SKM-1 (cell line): ENCODE data around the gene OXT.

Experiments used
- DNase-seq: peaks from one replicate; lab custom pipeline; 2025; ENCODE audit not compliant: unreplicated experiment; lab: John Stamatoyannopoulos, UW

The OXT gene

DNA sequence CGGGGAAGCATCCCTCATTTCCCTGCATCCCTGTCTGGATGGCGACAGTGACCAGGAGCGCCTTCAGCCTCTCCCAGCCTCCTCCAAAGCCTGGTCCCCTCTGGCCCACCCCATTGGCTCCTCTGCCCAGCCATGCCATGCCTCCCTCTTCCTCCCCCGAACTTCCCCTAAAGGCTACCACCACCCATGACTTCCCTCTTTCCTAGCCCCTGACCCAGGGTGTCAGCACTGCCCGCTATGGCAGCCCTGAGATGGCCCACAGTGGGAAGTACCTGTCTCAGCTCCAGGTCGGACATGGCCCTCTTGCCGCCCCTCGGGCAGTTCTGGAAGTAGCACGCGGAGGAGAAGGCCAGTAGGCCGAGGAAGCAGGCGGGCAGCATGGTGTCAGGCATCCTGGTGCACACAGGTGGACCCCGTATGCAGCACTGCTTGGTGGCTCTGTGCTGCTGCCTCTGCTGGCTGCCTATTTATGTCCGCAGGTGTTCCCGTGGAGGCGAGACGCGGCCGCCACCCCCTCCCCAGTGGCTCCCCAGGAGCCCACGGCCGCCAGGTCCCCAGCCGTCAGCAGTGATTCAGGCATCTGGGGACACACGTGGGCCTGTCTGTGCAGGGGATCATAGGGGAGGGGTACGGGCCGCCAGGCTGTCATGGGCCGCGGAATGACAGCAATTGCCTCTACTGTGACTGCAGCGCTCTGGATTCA is 13.0 kb downstream of the OXT start, which contains the start of gene AVP:
AVP (minus strand) TSS at position 442 of the 703 bp plus-strand sequence; CDS start at position 392, 50 bp downstream.
- DNase-seq: no peak

DNA sequence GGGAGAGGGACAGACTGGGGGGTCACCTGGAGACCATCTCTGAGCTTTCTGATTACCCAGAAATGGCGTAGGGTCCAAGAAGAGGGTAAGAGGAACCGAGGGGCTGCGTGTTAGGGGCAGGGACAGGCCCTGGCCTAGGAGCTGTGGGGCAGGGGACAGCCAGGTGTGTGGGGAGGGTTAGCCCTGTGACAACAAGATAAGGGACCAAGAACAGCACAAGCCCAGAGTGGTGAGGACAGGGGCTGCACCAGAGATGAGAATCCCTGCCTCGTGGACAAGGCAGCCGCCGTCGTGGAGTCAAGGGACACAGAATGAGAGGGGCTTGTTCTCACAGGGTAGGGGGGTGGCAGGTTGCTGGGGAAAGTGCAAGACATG is 13.6 kb downstream of the OXT start:
- no peak for DNase-seq

DNA sequence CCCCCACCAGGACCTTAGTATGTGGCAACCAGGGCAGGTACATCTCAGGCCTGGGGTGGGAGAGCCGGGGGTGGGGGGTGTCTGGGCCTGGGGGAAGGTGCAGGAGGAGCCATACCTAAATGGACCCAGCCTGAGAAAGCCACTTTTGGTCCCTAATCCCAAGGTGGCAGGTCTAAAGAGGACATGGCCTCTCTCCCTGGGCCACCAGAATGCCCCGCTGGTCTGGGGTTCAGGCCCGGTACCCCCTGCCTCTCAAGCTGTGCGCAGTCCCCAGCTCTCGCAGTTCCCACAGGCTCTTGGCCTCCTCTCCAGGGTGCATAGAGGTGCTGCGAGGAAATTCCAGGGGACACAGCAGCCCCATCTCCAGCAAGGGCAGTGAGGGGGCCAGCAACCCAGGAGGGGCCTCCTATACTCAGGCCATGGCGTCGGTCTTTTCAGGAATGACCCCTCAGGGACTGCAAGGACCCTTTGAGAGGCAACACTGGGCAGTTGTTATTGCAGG is 14.2 kb downstream of the OXT start:
- DNase-seq: no peak

- DNase-seq: no peak
These were observed 16.6 kb downstream of the OXT start for GRCh38 chr20:3088031-3088430.

DNA sequence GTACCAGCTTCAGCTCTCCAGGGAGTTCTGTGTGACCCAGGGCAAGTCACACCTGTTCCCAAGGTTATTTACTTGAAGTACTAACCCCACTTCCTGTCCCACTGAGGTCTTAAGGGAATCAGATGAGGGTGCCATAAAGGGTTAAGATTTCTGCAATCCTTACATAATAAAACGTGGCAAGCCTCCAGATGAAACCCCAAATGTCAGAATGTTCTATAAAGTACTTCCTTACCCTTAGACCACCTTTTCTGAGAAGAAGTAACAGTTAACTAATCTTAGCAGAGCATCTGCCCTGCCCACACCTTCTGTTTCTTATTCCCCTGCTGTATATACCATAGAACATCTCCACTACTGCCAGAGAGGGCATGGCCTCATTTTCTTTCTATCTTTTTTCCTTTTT is 19.1 kb downstream of the OXT start:
- no peak for DNase-seq

- no peak for DNase-seq
These were observed 21.4 kb downstream of the OXT start for GRCh38 chr20:3092611-3093379.

DNA sequence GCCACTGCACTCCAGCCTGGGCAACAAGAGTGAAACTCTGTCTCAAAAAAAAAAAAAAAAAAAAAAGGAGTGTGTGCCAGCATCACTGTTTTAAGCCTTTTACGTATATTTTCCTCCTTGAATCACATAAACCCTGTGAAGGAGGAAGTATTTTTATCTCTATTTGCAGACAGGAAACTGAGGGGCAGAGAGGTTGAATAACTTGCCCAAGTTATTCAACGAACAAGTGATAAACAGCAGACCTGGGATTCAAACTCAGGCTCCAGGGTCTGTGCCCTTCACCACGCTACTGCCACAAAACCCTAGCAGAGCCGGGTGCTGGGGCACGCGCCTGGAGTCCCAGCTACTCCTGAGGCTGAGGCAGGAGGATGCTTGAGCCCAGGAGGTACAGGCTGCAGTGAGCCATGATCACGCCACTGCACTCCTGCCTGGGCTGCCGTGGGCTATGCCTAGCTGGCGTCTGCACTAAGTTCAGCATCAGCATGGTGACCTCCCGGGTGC is 22.5 kb downstream of the OXT start:
- no peak for DNase-seq

GRCh38 chr20:3094848-3095629 is 23.6 kb downstream of the OXT start:
- DNase-seq: no peak

DNA sequence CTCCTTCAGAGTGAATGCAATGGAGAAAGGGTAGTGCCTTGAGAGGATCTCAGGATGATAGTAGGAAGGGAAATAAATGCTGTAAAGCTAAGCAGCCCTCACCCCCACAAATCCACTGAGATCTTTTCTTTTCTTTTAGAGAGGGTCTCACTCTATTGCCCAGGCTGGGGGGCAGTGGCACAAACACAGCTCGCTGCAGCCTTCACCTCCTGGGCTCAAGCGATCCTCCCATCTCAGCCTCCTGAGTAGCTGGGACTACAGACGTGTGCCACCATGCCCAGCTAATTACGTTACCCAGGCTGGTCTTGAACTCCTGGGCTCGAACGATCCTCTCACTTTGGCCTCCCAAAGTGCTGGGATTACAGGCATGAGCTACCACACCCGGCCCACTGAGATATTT is 29.1 kb downstream of the OXT start:
- no peak for DNase-seq

DNA sequence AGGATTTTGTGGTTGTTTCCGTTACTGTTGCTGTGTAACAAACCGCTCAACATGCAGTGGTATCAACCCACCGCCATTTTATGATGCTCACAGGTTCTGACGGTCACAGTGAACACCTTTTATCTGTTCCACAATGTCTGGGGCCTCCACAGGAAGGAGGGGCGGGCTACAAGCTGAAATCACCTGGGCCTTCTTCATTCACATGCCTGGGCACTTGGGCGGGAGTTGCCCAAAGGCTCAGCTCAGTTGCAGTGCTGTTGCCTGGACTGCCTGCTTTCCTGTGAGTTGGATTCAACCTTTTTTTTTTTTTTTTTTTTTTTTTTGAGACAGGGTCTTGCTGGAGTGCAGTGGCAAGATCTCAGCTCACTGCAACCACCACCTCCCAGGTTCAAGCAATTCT is 29.8 kb downstream of the OXT start:
- no peak for DNase-seq

DNA sequence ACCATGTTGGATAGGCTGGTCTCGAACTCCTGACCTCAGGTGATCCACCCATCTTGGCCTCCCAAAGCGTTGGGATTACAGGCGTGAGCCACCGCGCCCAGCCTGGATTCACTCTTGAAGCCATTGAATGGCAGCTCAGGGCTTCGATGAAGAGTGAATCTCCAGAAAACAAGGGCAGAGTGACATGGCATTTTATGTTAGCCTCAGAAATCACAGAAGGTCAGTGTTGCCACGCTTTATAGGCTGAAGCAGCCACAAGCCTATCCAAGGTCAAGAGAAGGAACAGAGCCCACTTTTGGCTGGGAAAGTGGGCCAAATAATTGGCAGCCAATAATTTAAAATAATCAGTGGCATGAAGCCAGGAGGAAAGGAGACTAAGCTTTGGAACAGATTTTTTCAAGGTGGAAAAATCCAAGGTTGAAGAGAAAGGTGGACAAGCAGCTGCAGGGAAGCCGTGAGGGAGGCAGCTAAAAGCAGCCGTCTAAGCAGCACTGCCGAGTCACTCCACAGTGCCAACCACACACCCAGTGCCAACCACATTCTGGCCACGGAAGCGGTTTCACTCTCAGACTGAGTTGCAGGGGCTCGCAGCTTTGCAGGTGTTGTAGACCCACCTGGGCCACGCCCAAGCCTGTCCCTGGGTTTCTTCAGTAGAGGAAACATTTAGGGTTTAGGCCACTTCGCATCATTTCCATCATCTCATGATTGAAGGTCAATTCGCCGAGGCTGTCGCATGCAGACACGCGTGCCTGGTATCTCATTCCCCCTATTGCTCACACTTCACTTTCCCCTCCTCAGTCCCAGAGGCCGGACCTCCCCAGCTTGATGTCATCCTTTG is 30.5 kb downstream of the OXT start:
- no peak for DNase-seq

- DNase-seq: no peak
These were observed 31.4 kb downstream of the OXT start for GRCh38 chr20:3102575-3103368.

DNA sequence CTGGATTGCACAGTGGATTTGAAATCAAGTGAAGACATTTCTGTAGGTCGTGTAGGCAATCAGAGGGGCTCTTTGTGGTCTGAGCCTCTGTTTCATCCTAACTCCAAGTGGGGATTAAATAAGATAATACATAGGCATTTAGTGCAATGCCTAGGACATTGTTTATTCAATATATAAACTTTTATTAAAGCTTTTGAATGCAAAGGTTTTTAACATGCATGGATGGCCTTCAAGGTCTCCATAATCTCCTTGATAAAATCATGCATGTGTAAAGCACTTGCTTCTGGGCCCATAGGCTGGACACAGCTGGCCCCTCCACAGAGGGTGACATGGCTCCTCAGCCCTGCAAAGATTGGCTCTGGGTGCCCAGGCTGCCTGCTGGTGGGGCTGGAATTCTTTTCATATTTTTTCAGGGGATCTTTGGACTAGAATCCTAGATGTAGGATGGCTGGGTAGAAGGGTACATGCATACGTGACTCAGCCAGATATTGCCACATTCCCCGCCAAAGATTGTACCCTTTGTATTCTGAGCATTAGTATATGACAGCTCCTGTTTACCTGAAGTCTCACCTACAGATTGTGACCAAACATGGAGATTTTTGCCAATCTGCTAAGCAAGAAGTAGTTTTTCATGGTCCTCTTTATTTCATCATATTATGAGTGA is 32.1 kb downstream of the OXT start:
- no peak for DNase-seq

GRCh38 chr20:3105256-3106137 is 34.1 kb downstream of the OXT start:
- no peak for DNase-seq

DNA sequence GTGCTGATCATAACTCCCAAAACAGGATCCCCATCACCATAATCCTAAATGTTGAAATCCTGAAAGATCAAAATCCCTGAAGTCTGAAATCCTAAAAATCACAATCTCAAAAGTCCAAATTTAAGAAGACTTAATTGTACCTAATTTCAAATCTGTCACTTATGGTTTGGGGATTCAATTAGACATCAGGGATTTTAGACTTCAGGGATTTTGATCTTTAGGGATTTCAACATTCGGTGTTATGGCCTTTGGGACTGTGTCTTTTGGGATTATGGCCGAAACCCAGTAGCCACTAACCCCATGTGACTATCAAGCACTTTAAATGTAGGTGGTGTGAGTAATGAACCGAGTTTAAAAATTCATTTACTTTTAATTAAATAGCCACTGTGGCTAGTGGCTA is 34.8 kb downstream of the OXT start:
- DNase-seq: no peak

DNA sequence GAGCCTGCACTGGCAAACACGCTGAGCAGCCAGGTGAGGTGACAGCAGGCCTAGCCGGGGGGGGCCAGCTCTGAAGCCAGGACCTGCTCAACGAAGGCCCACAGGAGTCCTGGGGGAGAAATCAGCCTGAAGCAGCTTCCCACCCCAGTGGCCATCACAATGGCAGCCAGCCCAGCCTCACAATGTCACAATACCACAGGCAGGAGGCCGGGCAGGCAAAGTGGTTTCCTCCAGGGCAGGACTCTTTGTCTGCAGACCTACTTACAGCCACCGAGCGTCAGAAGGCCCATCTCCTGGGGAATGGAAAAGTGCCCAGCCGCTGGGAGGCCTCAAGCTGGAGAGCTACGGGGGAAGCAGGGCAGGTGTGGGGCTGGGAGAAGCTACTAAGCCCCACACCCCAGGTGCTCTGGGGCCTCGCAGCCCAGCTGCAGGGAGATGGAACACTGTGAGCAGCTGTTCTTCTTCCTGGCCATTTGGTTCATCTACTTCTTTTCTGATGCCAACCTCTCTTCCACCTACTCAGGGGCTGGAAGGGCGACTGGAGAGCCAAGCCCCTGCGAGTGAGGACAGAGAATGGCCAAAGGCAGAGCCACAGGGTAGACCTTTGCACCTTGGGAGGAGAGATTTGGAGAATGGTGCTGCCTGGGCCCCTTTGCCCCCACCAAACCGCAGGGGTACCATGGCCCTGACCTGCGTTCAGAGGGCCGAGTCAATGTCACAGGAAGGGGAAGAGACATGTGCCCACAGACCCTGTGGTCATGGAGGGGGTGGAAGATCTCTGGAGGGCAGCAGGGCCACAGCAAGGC is 35.4 kb downstream of the OXT start:
- no peak for DNase-seq

GRCh38 chr20:3107464-3108025 is 36.1 kb downstream of the OXT start:
- DNase-seq: no peak
